GM12874 (cell line): ENCODE results near the gene CSDE1.

Experiments used
- CTCF ChIP-seq: IDR thresholded peaks from 2 replicates; pipeline ENCODE4 v1.5.1; 2011; ENCODE audit warnings: low read depth, mild to moderate bottlenecking, control low read depth, low read length, moderate library complexity; ENCODE audit not compliant: insufficient read depth

The CSDE1 gene

GRCh38 chr1:114691061-114691460 lies 66.7 kb downstream of the CSDE1 start:
- no peak for TF ChIP-seq CTCF

DNA sequence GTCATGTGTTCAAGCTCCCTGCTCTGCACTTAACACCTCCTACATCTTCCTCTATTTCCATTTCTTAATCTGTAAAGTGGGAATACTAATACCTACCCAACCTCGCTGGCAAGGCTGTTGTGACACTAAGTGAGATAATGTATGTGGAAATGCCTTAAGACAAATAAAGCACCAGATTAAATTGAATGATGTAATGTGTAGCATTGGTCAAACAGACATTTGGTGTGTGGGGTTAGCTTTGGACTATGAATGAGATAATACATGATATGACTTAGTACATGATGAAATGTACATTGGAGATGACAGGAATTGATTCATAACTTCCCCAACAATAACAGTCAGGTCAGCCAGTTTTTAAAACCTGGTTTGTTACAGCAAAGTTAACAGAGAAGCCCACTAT lies 67.6 kb downstream of the CSDE1 start:
- TF ChIP-seq CTCF = no peak

DNA sequence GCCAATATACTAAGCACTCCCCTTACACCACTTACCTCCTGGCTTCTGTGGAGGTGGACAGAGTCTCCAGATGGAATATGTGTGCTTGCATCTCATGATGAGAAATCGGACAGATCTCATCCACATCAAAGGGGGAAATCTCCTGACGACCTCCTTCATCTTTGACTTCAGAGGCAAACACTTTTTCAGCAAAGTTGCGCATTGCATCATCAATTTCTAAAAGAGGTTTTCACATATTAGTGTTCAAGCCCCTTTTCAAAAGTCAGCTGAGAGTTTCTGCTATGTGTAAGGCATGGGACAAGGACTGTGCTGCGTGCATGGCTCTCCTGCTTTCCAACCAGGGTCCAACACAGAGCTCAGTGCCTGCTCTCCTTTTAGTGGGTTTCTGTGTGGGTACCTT lies 69.3 kb downstream of the CSDE1 start:
- no peak for TF ChIP-seq CTCF

GRCh38 chr1:114685851-114686250 lies 71.9 kb downstream of the CSDE1 start:
- TF ChIP-seq CTCF = no peak

GRCh38 chr1:114677691-114678090 lies 80.1 kb downstream of the CSDE1 start:
- TF ChIP-seq CTCF = no peak

DNA sequence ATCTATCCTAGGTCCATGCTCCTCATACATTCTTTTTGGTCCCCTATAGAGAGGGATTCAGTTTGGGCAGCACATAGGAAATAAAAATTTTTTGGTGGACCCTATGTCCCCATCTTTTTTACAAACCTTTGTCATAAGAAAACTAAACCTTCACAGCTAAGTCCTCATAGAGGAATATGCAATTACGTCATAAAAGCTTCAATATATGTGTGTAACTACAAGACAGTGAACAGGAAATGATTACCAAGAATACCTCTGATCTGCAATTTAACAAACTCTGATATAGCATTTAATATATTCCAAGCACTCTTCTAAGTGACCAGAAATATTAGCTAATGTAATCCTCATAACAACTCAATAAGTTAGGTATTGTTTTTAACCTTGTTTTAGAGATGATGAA lies 81.7 kb downstream of the CSDE1 start:
- no peak for TF ChIP-seq CTCF

- no peak for TF ChIP-seq CTCF
Observed at GRCh38 chr1:114671939-114672275, 85.9 kb downstream of the CSDE1 start.

GRCh38 chr1:114671011-114671938 lies 86.5 kb downstream of the CSDE1 start:
- TF ChIP-seq CTCF = no peak
